Heart left ventricle (tissue), 13 donors: ENCODE results near the gene PRDM4.

ENCODE experiments used
- POLR2A ChIP-seq, 2 donors: fragments of 450-650 bp; IDR thresholded peaks; one replicate each; pipeline ENCODE4 v1.6.1; 2017; ENCODE audit warnings: antibody characterized with exemption in 2 of 2, mild to moderate bottlenecking in 2 of 2, moderate library complexity in 2 of 2
- TF ChIP-seq, protein P1 (sequence below), 12 donors: fragments of 200-600 bp; sonication (generic) in 4 of 12; IDR thresholded peaks; one replicate each; pipeline versions ENCODE4 v1.5.0 to v1.8.0; 2018 to 2022; ENCODE audit warnings: antibody characterized with exemption in 12 of 12, mild to moderate bottlenecking in 5 of 12
- donor health status: ischemic (EF 13 %, LVEDD 7.1; RV severe dilation, severe dysfunction).
- donor health status: DM: no; HTN: yes; CAD: no.
- donor health status: DM: no; HTN: no; CAD: no.
- donor health status: ischemic (EF 25% LVEDD 6.9; RV normal size, moderate dysfunction).
- donor health status: ischemic (EF 25% LVEDD 5.7; RV mildly dilated, moderate dysfunction).
- donor health status: ischemic (EF 35%, LVEDD 5.7; RV mildly dilated, moderate dysfunction).
- donor health status: nonischemic (EF 11% LVEDD 7.7; RV severe dilation, severe dysfunction).
- donor health status: DM: yes; HTN: yes; CAD: no.
- donor health status: PGD.
- donor health status: ischemic (EF 29% LVEDD 5.4; RV normal size, mild dysfunction).
- donor health status: nonischemic (EF 23%, LVEDD 6.1; RV moderate dilation, normal function).

GRCh38 chr12:107765316-107765715, 4.4 kb upstream of the PRDM4 start:
- TF ChIP-seq, protein P1, sequence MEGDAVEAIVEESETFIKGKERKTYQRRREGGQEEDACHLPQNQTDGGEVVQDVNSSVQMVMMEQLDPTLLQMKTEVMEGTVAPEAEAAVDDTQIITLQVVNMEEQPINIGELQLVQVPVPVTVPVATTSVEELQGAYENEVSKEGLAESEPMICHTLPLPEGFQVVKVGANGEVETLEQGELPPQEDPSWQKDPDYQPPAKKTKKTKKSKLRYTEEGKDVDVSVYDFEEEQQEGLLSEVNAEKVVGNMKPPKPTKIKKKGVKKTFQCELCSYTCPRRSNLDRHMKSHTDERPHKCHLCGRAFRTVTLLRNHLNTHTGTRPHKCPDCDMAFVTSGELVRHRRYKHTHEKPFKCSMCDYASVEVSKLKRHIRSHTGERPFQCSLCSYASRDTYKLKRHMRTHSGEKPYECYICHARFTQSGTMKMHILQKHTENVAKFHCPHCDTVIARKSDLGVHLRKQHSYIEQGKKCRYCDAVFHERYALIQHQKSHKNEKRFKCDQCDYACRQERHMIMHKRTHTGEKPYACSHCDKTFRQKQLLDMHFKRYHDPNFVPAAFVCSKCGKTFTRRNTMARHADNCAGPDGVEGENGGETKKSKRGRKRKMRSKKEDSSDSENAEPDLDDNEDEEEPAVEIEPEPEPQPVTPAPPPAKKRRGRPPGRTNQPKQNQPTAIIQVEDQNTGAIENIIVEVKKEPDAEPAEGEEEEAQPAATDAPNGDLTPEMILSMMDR (IDR thresholded peaks at IDR 0.05): no peak
- no peak for TF ChIP-seq POLR2A (IDR thresholded peaks at IDR 0.05)
